DND-41 (cell line): ENCODE results near the gene RAI14.

Experiments used
- ATAC-seq: fragments of 200-7000 bp; cut with Tn5 transposase; 3 replicates; pipeline ENCODE4 v1.9.1; 2021; ENCODE audit warnings: low read depth; ENCODE audit not compliant: insufficient read depth
- DNase-seq: peaks from one replicate; pipeline ENCODE4 v3.0.0-alpha.2; 2020
- H2AFZ ChIP-seq: 2 replicates; pipeline ENCODE4 v1.6.0; 2012; ENCODE audit warnings: low read depth, low read length
- H3K27ac ChIP-seq: 2 replicates; pipeline ENCODE4 v1.5.1; 2012; ENCODE audit warnings: low read length, inconsistent platforms
- H3K27me3 ChIP-seq: fragments of 200-600 bp; sonication (generic); 2 replicates; pipeline ENCODE4 v1.6.0; 2012; ENCODE audit warnings: low read length, mild to moderate bottlenecking, inconsistent platforms; ENCODE audit not compliant: insufficient read depth, poor library complexity
- H3K36me3 ChIP-seq: 2 replicates; pipeline ENCODE4 v1.5.1; 2012; ENCODE audit warnings: low read length, inconsistent platforms; ENCODE audit not compliant: insufficient read depth
- H3K4me1 ChIP-seq: 2 replicates; pipeline ENCODE4 v1.5.1; 2012; ENCODE audit warnings: mild to moderate bottlenecking, low read length; ENCODE audit not compliant: insufficient read depth
- H3K4me2 ChIP-seq: 2 replicates; pipeline ENCODE4 v1.6.0; 2012; ENCODE audit warnings: mild to moderate bottlenecking, moderate library complexity, low read length, inconsistent platforms; ENCODE audit not compliant: insufficient read depth
- H3K4me3 ChIP-seq, 2 experiments: fragments of 200-600 bp in 1 of 2; shearing (Covaris generic) in 1 of 2; 2 replicates each; pipeline ENCODE4 v1.5.1; 2012 to 2016; ENCODE audit warnings: inconsistent platforms in 2 of 2, low read length in 2 of 2, mild to moderate bottlenecking in 2 of 2, low read depth in 1 of 2, moderate library complexity in 1 of 2
- H3K79me2 ChIP-seq: 2 replicates; pipeline ENCODE4 v1.6.0; 2012; ENCODE audit warnings: low read length, inconsistent platforms; ENCODE audit not compliant: insufficient read depth
- H3K9ac ChIP-seq: 2 replicates; pipeline ENCODE4 v1.6.0; 2012; ENCODE audit warnings: low read depth, mild to moderate bottlenecking, inconsistent platforms, low read length, moderate library complexity
- H3K9me3 ChIP-seq: 2 replicates; pipeline ENCODE4 v1.5.1; 2012; ENCODE audit warnings: low read length, moderate library complexity, mild to moderate bottlenecking, inconsistent platforms; ENCODE audit not compliant: insufficient read depth, severe bottlenecking
- H4K20me1 ChIP-seq: 2 replicates; pipeline ENCODE4 v1.6.0; 2012; ENCODE audit warnings: low read length; ENCODE audit not compliant: insufficient read depth
- EZH2 ChIP-seq: IDR thresholded peaks from 3 replicates; pipeline ENCODE4 v1.6.1; 2012; ENCODE audit warnings: borderline replicate concordance, low read depth, mild to moderate bottlenecking, moderate library complexity, low read length, inconsistent platforms; ENCODE audit not compliant: severe bottlenecking
- TF ChIP-seq, protein P1 (sequence below): IDR thresholded peaks from 2 replicates; pipeline ENCODE4 v1.5.1; 2012; ENCODE audit warnings: borderline replicate concordance, low read length, moderate library complexity, mild to moderate bottlenecking; ENCODE audit not compliant: poor library complexity, severe bottlenecking; ENCODE audit errors: extremely low read depth

The RAI14 gene

DNA sequence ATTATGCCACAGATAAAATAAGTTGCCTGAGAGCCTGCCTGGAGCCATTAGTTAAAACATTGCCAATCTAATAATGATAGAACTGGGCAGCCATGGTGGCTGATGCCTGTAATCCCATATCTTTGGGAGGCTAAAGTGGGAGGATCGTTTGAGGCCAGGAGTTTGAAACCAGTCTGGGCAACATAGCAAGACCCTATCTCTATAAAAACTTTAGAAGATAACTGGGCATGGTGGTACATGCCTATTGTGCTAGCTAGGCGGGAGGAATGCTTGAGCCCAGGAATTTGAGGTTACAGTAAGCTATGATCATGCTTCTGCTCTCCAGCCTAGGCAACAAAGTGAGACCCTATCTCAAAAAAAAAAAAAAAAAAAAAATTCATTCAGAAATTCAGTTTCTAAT lies 52.6 kb downstream of the RAI14 start:
- Histone ChIP-seq H3K79me2 (no peaks in the 10 kb centered on the region), H3K4me3 (no peak overlapping the region)
- no peak for ATAC-seq

DNA sequence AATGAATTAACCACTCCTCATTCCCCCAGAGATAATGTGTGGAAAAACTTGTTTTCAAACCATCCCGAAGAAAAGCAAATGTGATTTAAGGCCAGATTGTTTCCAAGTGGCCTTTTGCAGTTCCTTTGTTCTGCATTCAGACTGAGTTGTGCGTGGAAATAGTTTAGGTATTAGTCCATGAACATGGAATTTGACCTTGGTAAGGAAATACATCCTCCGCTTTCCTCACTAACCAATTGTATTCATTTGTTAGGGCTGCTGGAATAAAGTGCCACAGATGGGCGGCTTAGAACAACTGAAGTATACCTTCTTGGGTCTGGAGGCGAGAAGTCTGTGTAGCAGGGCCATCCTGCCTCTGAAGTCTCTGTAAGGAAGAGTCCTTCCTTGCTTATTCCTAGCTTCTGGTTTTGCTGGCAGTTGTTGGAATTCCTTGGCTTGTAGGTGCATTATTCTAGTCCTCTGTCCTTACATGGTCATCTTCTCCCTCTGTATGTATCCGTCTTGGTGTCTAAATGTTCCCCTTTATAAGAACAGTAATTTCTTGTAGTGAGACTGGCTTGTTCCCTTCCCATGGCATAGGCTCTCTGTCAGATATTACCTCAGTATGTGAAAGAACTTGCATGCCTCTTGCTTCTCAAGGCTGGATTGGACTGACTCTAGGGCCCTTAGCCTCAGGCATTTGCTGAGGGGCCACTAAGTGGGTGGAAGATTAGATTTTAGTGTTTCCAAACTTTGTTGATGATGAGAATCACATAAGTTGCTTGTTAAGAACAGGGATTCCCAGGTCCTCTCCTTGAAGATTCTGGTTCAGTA lies 53.9 kb downstream of the RAI14 start:
- ATAC-seq: no peak
- Histone ChIP-seq H3K79me2 (no peaks in the 10 kb centered on the region), H2AFZ (no peak overlapping the region), H3K36me3 (no peaks in the 10 kb centered on the region), H3K27me3 (no peaks in the 10 kb centered on the region), H3K9ac (no peak overlapping the region), H3K9me3 (no peaks in the 10 kb centered on the region), H3K27ac (no peak overlapping the region), H3K4me3 (no peak overlapping the region), H4K20me1 (no peaks in the 10 kb centered on the region), H3K4me2 (no peak overlapping the region), H3K4me1 (no peaks in the 10 kb centered on the region)
- TF ChIP-seq EZH2: no peak
- TF ChIP-seq, protein P1, sequence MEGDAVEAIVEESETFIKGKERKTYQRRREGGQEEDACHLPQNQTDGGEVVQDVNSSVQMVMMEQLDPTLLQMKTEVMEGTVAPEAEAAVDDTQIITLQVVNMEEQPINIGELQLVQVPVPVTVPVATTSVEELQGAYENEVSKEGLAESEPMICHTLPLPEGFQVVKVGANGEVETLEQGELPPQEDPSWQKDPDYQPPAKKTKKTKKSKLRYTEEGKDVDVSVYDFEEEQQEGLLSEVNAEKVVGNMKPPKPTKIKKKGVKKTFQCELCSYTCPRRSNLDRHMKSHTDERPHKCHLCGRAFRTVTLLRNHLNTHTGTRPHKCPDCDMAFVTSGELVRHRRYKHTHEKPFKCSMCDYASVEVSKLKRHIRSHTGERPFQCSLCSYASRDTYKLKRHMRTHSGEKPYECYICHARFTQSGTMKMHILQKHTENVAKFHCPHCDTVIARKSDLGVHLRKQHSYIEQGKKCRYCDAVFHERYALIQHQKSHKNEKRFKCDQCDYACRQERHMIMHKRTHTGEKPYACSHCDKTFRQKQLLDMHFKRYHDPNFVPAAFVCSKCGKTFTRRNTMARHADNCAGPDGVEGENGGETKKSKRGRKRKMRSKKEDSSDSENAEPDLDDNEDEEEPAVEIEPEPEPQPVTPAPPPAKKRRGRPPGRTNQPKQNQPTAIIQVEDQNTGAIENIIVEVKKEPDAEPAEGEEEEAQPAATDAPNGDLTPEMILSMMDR: no peak
- DNase-seq: no peak

More for the DNA sequence above, 52.6 kb downstream of the RAI14 start:
- no peak for TF ChIP-seq EZH2
- TF ChIP-seq, protein P1: no peak
- Histone ChIP-seq H3K27ac (no peak overlapping the region), H3K4me1 (no peaks in the 10 kb centered on the region), H3K4me2 (no peak overlapping the region), H3K9me3 (no peaks in the 10 kb centered on the region), H3K27me3 (no peaks in the 10 kb centered on the region), H3K9ac (no peak overlapping the region), H2AFZ (no peak overlapping the region), H4K20me1 (no peaks in the 10 kb centered on the region), H3K36me3 (no peaks in the 10 kb centered on the region)
- DNase-seq: no peak

DNA sequence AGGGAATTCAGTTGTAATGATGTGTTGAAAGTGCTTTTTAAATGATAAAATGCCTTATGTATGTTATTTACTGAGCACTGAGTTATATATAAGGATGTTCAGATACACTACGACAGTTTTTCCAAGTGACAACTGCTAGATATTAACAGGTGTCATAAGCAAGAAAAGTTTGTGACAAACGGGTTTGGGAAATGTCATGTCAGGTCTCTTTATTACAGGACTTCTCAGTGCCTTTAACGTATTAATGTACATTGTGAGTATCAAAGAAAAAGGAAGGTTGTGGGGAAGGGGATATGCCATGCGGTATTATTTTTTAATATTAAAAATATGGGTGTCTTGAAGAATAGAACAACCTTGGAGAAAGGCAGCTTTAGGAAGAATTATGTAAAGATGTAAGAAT lies 56.4 kb downstream of the RAI14 start:
- H4K20me1 ChIP-seq: no peaks in the 10 kb centered on the region
- no peak overlapping the region for H3K4me3 ChIP-seq
- H3K9me3 ChIP-seq: no peaks in the 10 kb centered on the region
- no peak overlapping the region for H2AFZ ChIP-seq
- no peaks in the 10 kb centered on the region for H3K36me3 ChIP-seq
- DNase-seq: no peak
- TF ChIP-seq EZH2: no peak
- TF ChIP-seq, protein P1: no peak
- no peak overlapping the region for H3K4me2 ChIP-seq
- no peak overlapping the region for H3K27ac ChIP-seq
- no peak overlapping the region for H3K9ac ChIP-seq
- no peaks in the 10 kb centered on the region for H3K4me1 ChIP-seq
- no peaks in the 10 kb centered on the region for H3K27me3 ChIP-seq
- no peak for ATAC-seq
- H3K79me2 ChIP-seq: no peaks in the 10 kb centered on the region
